ENCODE measurements around the gene PER1. TPM values are rescaled to one million over a fixed set of nuclear protein-coding genes. Genes with fewer than 3 reads are reported as not detected.
A peak's percentile ranks its signal among the peaks of the same experiment; 100 is the strongest.

The PER1 gene
- total and polyA plus RNA-seq, 2 of the 8 experiments (the other 6 are each of a cell fraction or from before 2014, with no cell fraction given), result 9.6 to 38.0 TPM

- Histone ChIP-seq H3K4me1 (replicated peaks in 1 of 4; ENCODE audit: control insufficient read depth in 3 of 4, insufficient read depth in 4 of 4, low read length in 3 of 4) (peaks cover 0 to 5% (median under 1%) of the 10 kb centered on the region in 4 experiments; a peak in 3 of 7 replicates), H3K79me1 (ENCODE audit: low read depth, low read length) (no peaks in the 10 kb centered on the region), H3K27ac (ENCODE audit: low read depth, low read length) (no peak overlapping the region), H3K9ac (replicated peaks in 1 of 4; ENCODE audit: extremely low read depth in 1 of 4, low read depth in 3 of 4, low read length in 3 of 4) (no peak overlapping the region), H2BK120ac (replicated peaks; ENCODE audit: low read depth, low read length) (no peak overlapping the region), H2BK20ac (ENCODE audit: low read length) (no peak overlapping the region), H3K4ac (replicated peaks; ENCODE audit: insufficient read length, low read depth, low read length) (no peak overlapping the region), H3K27me3 (replicated peaks in 1 of 4; ENCODE audit: control insufficient read depth in 3 of 4, extremely low read depth in 1 of 4, insufficient read depth in 3 of 4, low read length in 3 of 4) (peaks cover 0 to 5% (median 1%) of the 10 kb centered on the region in 4 experiments; a peak in 3 of 7 replicates), H4K8ac (ENCODE audit: extremely low read depth, insufficient read depth, low read length) (no peak overlapping the region), H2BK12ac (ENCODE audit: low read depth, low read length) (0 out of 2 replicates have a peak overlapping the region, but pooled peaks have one; percentile 39), H2AK5ac (ENCODE audit: low read depth, low read length) (0 out of 2 replicates have a peak overlapping the region, but pooled peaks have one; percentile 75), H4K20me1 (replicated peaks in 1 of 2; ENCODE audit: control insufficient read depth in 1 of 2, insufficient read depth in 2 of 2, low read length in 2 of 2) (no peaks in the 10 kb centered on the region), H3K4me3 (ENCODE audit: extremely low read depth in 1 of 4, insufficient read depth in 2 of 4, low read depth in 3 of 4, low read length in 4 of 4) (no peak overlapping the region), H3K4me2 (ENCODE audit: insufficient read depth in 1 of 2, low read depth in 2 of 2, low read length in 2 of 2) (no peak overlapping the region), H3K9me3 (ENCODE audit: insufficient read depth in 2 of 2, low read depth in 1 of 2, low read length in 1 of 2) (no peaks in the 10 kb centered on the region), H3K36me3 (ENCODE audit: control insufficient read depth in 2 of 4, insufficient read depth in 4 of 4, low read length in 3 of 4) (no peaks in the 10 kb centered on the region), H3K79me2 (ENCODE audit: control insufficient read depth in 1 of 2, insufficient read depth in 2 of 2, low read length in 2 of 2) (no peaks in the 10 kb centered on the region), H2AFZ (ENCODE audit: low read length) (no peak overlapping the region), H4K5ac (ENCODE audit: insufficient read length, low read depth, low read length) (no peak overlapping the region), H3K18ac (ENCODE audit: extremely low read depth, low read length) (no peak overlapping the region), H3K14ac (ENCODE audit: insufficient read length) (no peak overlapping the region), H3K23me2 (ENCODE audit: low read depth, low read length) (no peaks in the 10 kb centered on the region), H2BK5ac (ENCODE audit: low read depth, low read length) (no peak overlapping the region), H3K23ac (ENCODE audit: insufficient read length) (no peak overlapping the region), H2BK15ac (ENCODE audit: low read length) (no peak overlapping the region), H3K56ac (replicated peaks; ENCODE audit: insufficient read length, low read depth, low read length) (no peak overlapping the region), H4K91ac (replicated peaks; ENCODE audit: insufficient read length, low read length) (no peak overlapping the region)
- no peak for DNase-seq (ENCODE audit: low read depth in 1 of 2, low spot score in 2 of 2)
- no peak for TF ChIP-seq KDM1A (IDR thresholded peaks at IDR 0.05; ENCODE audit: borderline replicate concordance, low read length)
- peak in 1 of 3 experiments; percentile 6; a peak in 1 of 4 replicates for TF ChIP-seq CTCF (IDR thresholded peaks at IDR 0.05; ENCODE audit: control extremely low read depth in 1 of 3, insufficient read depth in 1 of 3, low read depth in 1 of 3, low read length in 3 of 3)
- WGBS, 2 experiments (ENCODE audit: extremely low coverage in 1 of 2, insufficient coverage in 1 of 2, insufficient read length in 1 of 2, insufficient replicate concordance in 2 of 2, low coverage in 1 of 2, low lambda C conversion rate in 2 of 2, missing lambda C conversion rate in 1 of 2), result 76% methylated on average over 6 of the region's 6 CpGs; no CpG with 5 or more reads in 1 of the 2 experiments
- no peak for FAIRE-seq
- CTCF ChIA-PET (ENCODE audit: partially characterized antibody), result interaction anchor here (1.0 to 13.6 kb wide), 6 partner anchors 14 to 164 kb away, joined by 3 to 501 read pairs (median 38); partner anchors contain the start of genes ALOXE3 and TRAPPC1
- POLR2A ChIA-PET (ENCODE audit: partially characterized antibody), result no interaction called here
Measured at GRCh38 chr17:8095361-8095760, 56.8 kb downstream of the PER1 start.

Measured in H1 (cell line).